Omental fat pad (tissue), 4 donors: Measurements from ENCODE around the gene CH25H. TPM values are rescaled to one million over a fixed set of nuclear protein-coding genes. Genes with fewer than 3 reads are reported as not detected.
"Not testable (repeated sequence)": the region's sequence is repeated elsewhere in the genome, so short reads cannot be mapped to it uniquely, and the experiment has no call there.

Experiments used
- ATAC-seq: fragments of 150-250 bp; one replicate; pipeline ENCODE4 v1.9.1; 2016; ENCODE audit warnings: mild to moderate bottlenecking, moderate library complexity; ENCODE audit not compliant: low FRiP score
- DNase-seq: peaks from one replicate; pipeline ENCODE4 v3.0.0-alpha.2; 2019; ENCODE audit warnings: low spot score
- CTCF ChIP-seq, 3 donors: fragments of 450-650 bp; IDR thresholded peaks; one replicate each; pipeline ENCODE4 v1.5.1; 2016 to 2017; ENCODE audit warnings: antibody characterized with exemption in 3 of 3, mild to moderate bottlenecking in 3 of 3, moderate library complexity in 2 of 3
- total RNA-seq, 4 donors: library from RNA; depleted of rRNA; stranded (reverse); fragments of >200 nt; gene quantifications; one replicate each; pipeline ENCODE4 v1.1.0, GENCODE V29; 2016

CH25H gene
- total RNA-seq, 4 donors from 2014 or later = 6.3 to 25.5 (median 13.4) TPM

DNA sequence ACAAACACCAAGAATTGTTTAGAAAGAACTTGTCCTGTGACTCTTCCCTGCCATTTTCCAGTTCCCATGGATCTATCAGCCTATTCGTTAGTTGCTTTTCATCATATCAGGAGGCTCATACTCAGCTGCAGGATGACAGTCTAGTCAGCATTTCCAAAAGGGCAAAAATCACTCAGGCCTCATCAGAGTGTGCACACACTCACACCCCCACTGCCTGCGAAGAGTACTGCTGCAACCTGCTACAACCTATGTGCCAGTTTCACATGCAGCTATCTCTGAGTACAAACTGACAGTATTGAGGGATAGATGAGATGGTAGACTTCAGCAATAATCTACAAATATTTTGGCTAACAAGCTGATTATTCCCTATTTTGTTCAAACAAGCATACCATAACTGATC is 24.2 kb downstream of the CH25H start:
- no peak for ATAC-seq
- no peak for TF ChIP-seq CTCF (IDR thresholded peaks at IDR 0.05)
- DNase-seq = no peak

- no peak for ATAC-seq
- no peak for TF ChIP-seq CTCF (IDR thresholded peaks at IDR 0.05)
- no peak for DNase-seq
Measured at GRCh38 chr10:89175816-89176215, 31.3 kb downstream of the CH25H start.

GRCh38 chr10:89173075-89173474 is 34.0 kb downstream of the CH25H start:
- ATAC-seq (no peak), DNase-seq (no peak)
- TF ChIP-seq CTCF (IDR thresholded peaks at IDR 0.05) = no peak

DNA sequence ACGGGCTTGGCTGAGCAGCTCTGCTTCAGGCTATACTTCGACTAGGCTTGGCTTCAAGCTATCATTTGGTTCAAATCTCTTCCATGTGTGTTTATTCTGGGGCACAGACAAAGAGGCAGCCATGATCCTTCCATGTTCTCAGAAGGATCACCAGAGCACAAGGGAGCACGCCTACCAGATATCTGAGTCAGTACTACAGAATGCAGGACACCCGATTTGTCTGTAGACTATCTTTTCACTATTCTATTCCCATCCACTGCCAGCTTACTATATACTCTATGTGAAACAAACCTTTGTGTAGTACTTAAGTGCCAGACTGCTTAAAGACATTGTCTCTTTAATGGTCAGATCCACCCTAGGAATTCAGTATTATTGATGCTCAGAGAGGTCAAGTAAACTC is 35.1 kb downstream of the CH25H start:
- DNase-seq = no peak
- TF ChIP-seq CTCF (IDR thresholded peaks at IDR 0.05) = no peak
- ATAC-seq = no peak

- DNase-seq (no peak), ATAC-seq (no peak)
- TF ChIP-seq CTCF (IDR thresholded peaks at IDR 0.05) = no peak
Measured at GRCh38 chr10:89171263-89171872, 35.7 kb downstream of the CH25H start.

DNA sequence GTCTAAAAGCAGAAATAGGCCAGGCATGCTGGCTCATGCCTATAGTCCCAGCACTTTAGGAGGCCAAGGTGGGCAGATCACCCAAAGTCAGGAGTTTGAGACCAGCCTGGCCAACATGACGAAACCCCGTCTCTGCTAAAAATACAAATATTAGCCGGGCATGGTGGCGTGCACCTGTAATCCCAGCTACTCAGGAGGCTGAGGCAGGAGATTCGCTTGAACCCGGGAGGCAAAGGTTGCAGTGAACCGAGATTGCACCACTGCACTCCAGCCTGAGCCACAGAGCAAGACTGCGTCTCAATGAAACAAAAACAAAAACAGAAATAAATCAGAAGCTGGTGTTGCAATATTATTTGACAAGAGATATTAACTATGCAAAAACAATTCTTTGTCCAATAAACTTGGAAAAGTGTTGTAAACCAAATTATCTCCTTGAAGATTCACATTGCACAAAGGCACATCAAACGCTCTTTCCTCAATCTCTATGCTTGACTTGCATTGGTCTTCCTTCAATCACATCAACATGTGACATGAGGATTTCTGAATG is 38.7 kb downstream of the CH25H start:
- ATAC-seq, DNase-seq: not testable (repeated sequence)

GRCh38 chr10:89167915-89168314 is 39.2 kb downstream of the CH25H start:
- no peak for TF ChIP-seq CTCF (IDR thresholded peaks at IDR 0.05)
- ATAC-seq (peak; percentile 40), DNase-seq (no peak)
